K562 (cell line): ENCODE data around the gene AP5Z1. TPM values are rescaled to one million over a fixed set of nuclear protein-coding genes. Genes with fewer than 3 reads are reported as not detected.

Experiments used
- EZH2 ChIP-seq: IDR thresholded peaks from 2 replicates; pipeline ENCODE4 v1.6.1; 2012; ENCODE audit warnings: low read depth, mild to moderate bottlenecking, inconsistent platforms, low read length, borderline replicate concordance
- MCM2 ChIP-seq: fragments of 450-650 bp; IDR thresholded peaks from 2 replicates; pipeline ENCODE4 v1.6.1; 2017; ENCODE audit warnings: low read depth, mild to moderate bottlenecking
- NR1H2 ChIP-seq: sonication (generic); formaldehyde crosslinking; IDR thresholded peaks from 2 replicates; pipeline ENCODE4 v1.4.0; 2020; ENCODE audit warnings: mild to moderate bottlenecking, missing genetic modification reagents
- PCBP1 ChIP-seq: fragments of 200-400 bp; formaldehyde crosslinking; IDR thresholded peaks from 2 replicates; pipeline ENCODE4 v1.6.1; 2018; ENCODE audit warnings: mild to moderate bottlenecking, low read depth, low read length; ENCODE audit not compliant: poor library complexity, severe bottlenecking
- PCBP2 ChIP-seq: fragments of 200-400 bp; formaldehyde crosslinking; IDR thresholded peaks from 2 replicates; pipeline ENCODE4 v1.6.1; 2018; ENCODE audit warnings: low read length, low read depth, mild to moderate bottlenecking, moderate library complexity; ENCODE audit not compliant: poor library complexity, severe bottlenecking
- PHTF2 ChIP-seq: fragments of 250-450 bp; sonication (Bioruptor Pico); IDR thresholded peaks from 2 replicates; pipeline ENCODE4 v1.5.0; 2021; ENCODE audit warnings: mild to moderate bottlenecking
- U2AF1 ChIP-seq: fragments of 200-400 bp; formaldehyde crosslinking; optimal IDR thresholded peaks from 2 replicates; pipeline ENCODE3; 2017; ENCODE audit warnings: mild to moderate bottlenecking, low read depth, low read length, moderate library complexity
- ZNF644 ChIP-seq: fragments of 200-800 bp; sonication (Bioruptor generic); IDR thresholded peaks from 2 replicates; pipeline ENCODE4 v1.6.1; 2016; ENCODE audit warnings: low read depth, missing genetic modification characterization, missing compliant biosample characterization
- ZNF830 ChIP-seq: fragments of 250-450 bp; sonication (Bioruptor Pico); IDR thresholded peaks from 2 replicates; pipeline ENCODE4 v1.5.0; 2021; ENCODE audit warnings: mild to moderate bottlenecking
- polyA plus RNA-seq, 8 experiments: library from polyadenylated mRNA; depleted of rRNA in 4 of 8; stranded (reverse) in 5 of 8; unstranded in 3 of 8; fragments of >200 nt; fragmentation: Nextera tagmentation in 2 of 8; fragmentation: Illumina TruSeq in 1 of 8; extraction: Ambion mirVana in 2 of 8; extraction: Trizol in 1 of 8; gene quantifications; 2 replicates each; pipeline versions ENCODE4 v1.2.1 to v1.2.3, GENCODE V29; 2011 to 2014; ENCODE audit warnings: inconsistent platforms in 1 of 8, missing spikeins in 1 of 8
- total RNA-seq, 7 experiments: library from RNA; depleted of rRNA in 6 of 7; stranded (reverse); fragments of >200 nt in 6 of 7; fragmentation: Illumina TruSeq in 2 of 7; extraction: Trizol in 2 of 7; gene quantifications; 2 replicates each; pipeline versions ENCODE4 v1.2.1 to v1.2.3, GENCODE V29; 2011 to 2021; ENCODE audit warnings: low replicate concordance in 1 of 7
- TF ChIP-seq, protein P1 (sequence below), 3 experiments: fragments of 200-800 bp in 1 of 3; fragments of 250-450 bp in 1 of 3; fragments of 450-650 bp in 1 of 3; sonication (Bioruptor Pico) in 1 of 3; sonication (Bioruptor generic) in 1 of 3; formaldehyde crosslinking in 1 of 3; IDR thresholded peaks; 2 replicates each; pipeline versions ENCODE4 v1.6.1 to v1.8.0; 2016 to 2022; ENCODE audit warnings: mild to moderate bottlenecking in 2 of 3, missing genetic modification characterization in 2 of 3, missing compliant biosample characterization in 1 of 3, moderate library complexity in 1 of 3

AP5Z1 gene
- total and polyA plus RNA-seq, 9 of the 15 experiments (the other 6 are each of a cell fraction or from before 2014, with no cell fraction given) = 0.06 to 31.1 (median 6.4) TPM

GRCh38 chr7:4745265-4745919, 30.0 kb upstream of the AP5Z1 start (continued):
- no peak for TF ChIP-seq PCBP2
- TF ChIP-seq EZH2 = no peak
- TF ChIP-seq U2AF1 = no peak
- TF ChIP-seq, protein P1, sequence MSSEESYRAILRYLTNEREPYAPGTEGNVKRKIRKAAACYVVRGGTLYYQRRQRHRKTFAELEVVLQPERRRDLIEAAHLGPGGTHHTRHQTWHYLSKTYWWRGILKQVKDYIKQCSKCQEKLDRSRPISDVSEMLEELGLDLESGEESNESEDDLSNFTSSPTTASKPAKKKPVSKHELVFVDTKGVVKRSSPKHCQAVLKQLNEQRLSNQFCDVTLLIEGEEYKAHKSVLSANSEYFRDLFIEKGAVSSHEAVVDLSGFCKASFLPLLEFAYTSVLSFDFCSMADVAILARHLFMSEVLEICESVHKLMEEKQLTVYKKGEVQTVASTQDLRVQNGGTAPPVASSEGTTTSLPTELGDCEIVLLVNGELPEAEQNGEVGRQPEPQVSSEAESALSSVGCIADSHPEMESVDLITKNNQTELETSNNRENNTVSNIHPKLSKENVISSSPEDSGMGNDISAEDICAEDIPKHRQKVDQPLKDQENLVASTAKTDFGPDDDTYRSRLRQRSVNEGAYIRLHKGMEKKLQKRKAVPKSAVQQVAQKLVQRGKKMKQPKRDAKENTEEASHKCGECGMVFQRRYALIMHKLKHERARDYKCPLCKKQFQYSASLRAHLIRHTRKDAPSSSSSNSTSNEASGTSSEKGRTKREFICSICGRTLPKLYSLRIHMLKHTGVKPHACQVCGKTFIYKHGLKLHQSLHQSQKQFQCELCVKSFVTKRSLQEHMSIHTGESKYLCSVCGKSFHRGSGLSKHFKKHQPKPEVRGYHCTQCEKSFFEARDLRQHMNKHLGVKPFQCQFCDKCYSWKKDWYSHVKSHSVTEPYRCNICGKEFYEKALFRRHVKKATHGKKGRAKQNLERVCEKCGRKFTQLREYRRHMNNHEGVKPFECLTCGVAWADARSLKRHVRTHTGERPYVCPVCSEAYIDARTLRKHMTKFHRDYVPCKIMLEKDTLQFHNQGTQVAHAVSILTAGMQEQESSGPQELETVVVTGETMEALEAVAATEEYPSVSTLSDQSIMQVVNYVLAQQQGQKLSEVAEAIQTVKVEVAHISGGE (CRISPR knock-in tag; IDR thresholded peaks at IDR 0.05) = no peak
- no peak for TF ChIP-seq ZNF830 (CRISPR knock-in tag)
- TF ChIP-seq NR1H2 (CRISPR knock-in tag) = no peak
- peak; percentile 49; the same call in 1 of the 2 replicates for TF ChIP-seq ZNF644 (tag)
- TF ChIP-seq PHTF2 (CRISPR knock-in tag) = no peak
- peak; percentile 30 for TF ChIP-seq PCBP1
- TF ChIP-seq MCM2 = no peak
